H1 (cell line): ENCODE results near the gene PAX4.

Experiments used
- CBX5 ChIP-seq: fragments of 300-800, 300-1000 bp; sonication (generic); IDR thresholded peaks from 2 replicates; pipeline ENCODE4 v1.7.1; 2016; ENCODE audit warnings: antibody characterized with exemption, low read length, low read depth
- CTCF ChIP-seq, 3 experiments: IDR thresholded peaks; 1 replicate in 2 of 3; 2 replicates in 1 of 3; pipeline versions ENCODE4 v1.5.1 to v1.6.1; 2011; ENCODE audit warnings: low read length in 3 of 3, mild to moderate bottlenecking in 3 of 3, inconsistent platforms in 2 of 3, low read depth in 1 of 3, moderate library complexity in 1 of 3; ENCODE audit not compliant: insufficient read depth in 1 of 3; ENCODE audit errors: control extremely low read depth in 1 of 3
- HDAC2 ChIP-seq, 2 experiments: fragments of 300-600 bp in 1 of 2; sonication (generic) in 1 of 2; IDR thresholded peaks; 2 replicates each; pipeline ENCODE4 v1.6.1; 2011 to 2012; ENCODE audit warnings: low read depth in 2 of 2, low read length in 2 of 2, mild to moderate bottlenecking in 2 of 2, moderate library complexity in 2 of 2, borderline replicate concordance in 1 of 2, inconsistent platforms in 1 of 2
- JUND ChIP-seq: IDR thresholded peaks from 2 replicates; pipeline ENCODE4 v1.6.1; 2011; ENCODE audit warnings: mild to moderate bottlenecking, improper control_type of control experiment, low read length
- MAX ChIP-seq: IDR thresholded peaks from 2 replicates; pipeline ENCODE4 v1.6.1; 2012; ENCODE audit warnings: inconsistent platforms
- POLR2A ChIP-seq, 2 experiments: IDR thresholded peaks; 1 replicate in 1 of 2; 2 replicates in 1 of 2; pipeline ENCODE4 v1.6.1; 2011; ENCODE audit warnings: low read depth in 2 of 2, low read length in 2 of 2, mild to moderate bottlenecking in 2 of 2; ENCODE audit errors: control extremely low read depth in 1 of 2
- POLR2AphosphoS5 ChIP-seq: IDR thresholded peaks from 2 replicates; pipeline ENCODE4 v1.6.1; 2011; ENCODE audit warnings: low read depth, low read length
- SRF ChIP-seq: IDR thresholded peaks from 2 replicates; pipeline ENCODE4 v1.6.1; 2011; ENCODE audit warnings: mild to moderate bottlenecking, low read depth, low read length, moderate library complexity
- SUZ12 ChIP-seq: fragments of 200-600 bp; sonication (generic); IDR thresholded peaks from 2 replicates; pipeline ENCODE4 v1.6.1; 2012; ENCODE audit warnings: mild to moderate bottlenecking, inconsistent platforms, low read length, moderate library complexity, mixed read lengths
- TAF1 ChIP-seq: IDR thresholded peaks from 2 replicates; pipeline ENCODE4 v1.6.1; 2011; ENCODE audit warnings: mild to moderate bottlenecking, low read depth, low read length

- TF ChIP-seq CBX5 (no peak), SUZ12 (no peak), POLR2A (IDR thresholded peaks at IDR 0.05; ENCODE audit: control extremely low read depth in 1 of 2, low read depth in 2 of 2, low read length in 2 of 2) (no peak), CTCF (IDR thresholded peaks at IDR 0.05; ENCODE audit: control extremely low read depth in 1 of 3, insufficient read depth in 1 of 3, low read depth in 1 of 3, low read length in 3 of 3) (no peak), HDAC2 (IDR thresholded peaks at IDR 0.05; ENCODE audit: borderline replicate concordance in 1 of 2, low read depth in 2 of 2, low read length in 2 of 2) (no peak), TAF1 (no peak), SRF (no peak), POLR2AphosphoS5 (no peak), MAX (no peak), JUND (no peak)
These were observed 39.6 kb upstream of the PAX4 start for GRCh38 chr7:127657500-127657899.
